IPS DF 4.7 (cell line): ENCODE results near the gene APRT.

ENCODE experiments used
- DNase-seq: peaks from one replicate; pipeline ENCODE4 v3.0.0-alpha.2; 2013; ENCODE audit warnings: low spot score; ENCODE audit errors: extremely low read depth

Gene APRT

GRCh38 chr16:88842308-88842756, 30.6 kb upstream of the APRT start:
- no peak for DNase-seq

- DNase-seq, result no peak
These were observed 30.0 kb upstream of the APRT start for GRCh38 chr16:88841521-88842307.

- no peak for DNase-seq
These were observed 29.0 kb upstream of the APRT start for GRCh38 chr16:88840600-88841215.

DNA sequence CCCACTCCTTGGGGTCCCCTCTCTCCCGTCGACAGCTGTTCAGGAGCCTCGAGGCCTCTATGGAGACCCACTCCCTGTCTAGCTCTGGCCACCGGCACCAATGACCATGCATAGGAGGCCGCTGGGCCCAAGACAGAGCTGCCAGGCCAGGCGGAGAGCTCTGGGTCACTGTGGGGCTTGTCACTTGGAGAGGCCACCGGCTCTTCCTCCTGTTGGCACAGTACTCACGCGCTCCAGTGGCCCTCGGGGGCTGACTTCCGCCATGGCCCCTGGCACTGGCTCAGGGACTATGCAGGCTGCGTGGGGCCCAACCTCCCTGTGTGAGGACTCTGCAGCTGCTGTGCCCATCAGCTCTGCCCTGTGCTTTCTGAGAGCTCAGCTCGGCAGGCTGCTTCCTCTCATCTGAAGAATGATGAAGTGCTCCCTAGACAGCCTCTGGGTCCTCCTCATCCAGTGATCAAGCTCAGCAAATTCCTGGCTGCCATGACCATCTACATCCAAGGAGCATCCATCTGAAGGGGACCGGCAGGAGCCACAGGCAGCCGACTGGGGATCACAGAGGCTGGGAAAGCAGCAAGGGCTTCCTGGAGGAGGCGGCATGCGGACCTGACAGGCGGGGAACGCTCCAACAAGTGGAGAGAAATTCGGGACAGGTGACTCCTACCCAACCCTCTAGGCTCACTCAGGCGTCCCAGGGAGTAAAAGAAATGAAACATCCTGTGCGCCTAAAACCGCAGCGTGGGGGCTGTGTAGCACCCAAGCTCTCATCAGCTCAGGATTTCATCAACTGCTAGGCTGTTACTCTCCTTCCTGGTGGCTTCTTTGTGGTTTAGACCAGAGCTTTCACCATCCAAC, 28.2 kb upstream of the APRT start:
- DNase-seq, result no peak

DNA sequence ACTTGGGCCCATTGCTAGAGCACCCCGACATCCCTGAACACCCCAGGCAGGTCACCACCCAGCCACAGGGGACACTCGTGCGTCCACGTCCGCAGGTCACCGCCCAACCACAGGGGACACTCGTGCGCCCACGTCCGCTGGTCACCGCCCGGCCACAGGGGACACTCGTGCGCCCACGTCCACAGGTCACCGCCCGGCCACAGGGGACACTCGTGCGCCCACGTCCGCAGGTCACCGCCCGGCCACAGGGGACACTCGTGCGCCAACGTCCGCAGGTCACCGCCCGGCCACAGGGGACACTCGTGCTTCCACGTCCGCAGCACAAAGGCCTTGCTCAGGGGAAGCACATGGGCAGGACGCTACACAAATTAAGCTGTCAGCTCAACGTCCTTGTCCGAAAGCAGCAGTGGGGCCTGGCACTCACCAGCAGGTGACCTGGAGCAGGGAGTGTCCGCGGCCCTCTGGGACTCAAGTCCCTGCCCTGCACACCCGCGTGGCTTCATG, 27.4 kb upstream of the APRT start:
- DNase-seq, result no peak

- no peak for DNase-seq
These were observed 26.8 kb upstream of the APRT start for GRCh38 chr16:88838566-88838965.

GRCh38 chr16:88837806-88838205, 26.1 kb upstream of the APRT start:
- DNase-seq, result no peak

GRCh38 chr16:88836791-88837190, 25.1 kb upstream of the APRT start:
- no peak for DNase-seq

- no peak for DNase-seq
These were observed 24.1 kb upstream of the APRT start for GRCh38 chr16:88835818-88836217.

DNA sequence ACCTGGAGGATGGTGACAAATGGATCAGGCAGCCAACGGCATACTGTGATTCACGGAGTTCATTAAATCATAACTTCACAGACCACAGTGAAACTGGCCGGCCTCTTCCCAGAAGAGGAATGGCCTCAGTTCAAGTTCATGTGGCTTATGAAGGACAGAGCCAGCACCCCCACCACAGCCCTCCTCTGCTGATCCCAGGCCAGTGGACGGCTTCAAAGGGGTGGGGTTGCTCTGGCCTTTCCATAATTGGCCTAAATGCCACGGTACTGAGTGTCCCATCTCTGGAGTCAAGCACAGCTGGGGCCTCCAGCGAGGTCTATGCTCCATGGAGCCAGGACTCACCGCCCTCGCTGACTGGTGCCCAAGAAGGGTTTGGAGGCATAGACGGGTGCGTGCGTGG, 23.7 kb upstream of the APRT start:
- no peak for DNase-seq

DNA sequence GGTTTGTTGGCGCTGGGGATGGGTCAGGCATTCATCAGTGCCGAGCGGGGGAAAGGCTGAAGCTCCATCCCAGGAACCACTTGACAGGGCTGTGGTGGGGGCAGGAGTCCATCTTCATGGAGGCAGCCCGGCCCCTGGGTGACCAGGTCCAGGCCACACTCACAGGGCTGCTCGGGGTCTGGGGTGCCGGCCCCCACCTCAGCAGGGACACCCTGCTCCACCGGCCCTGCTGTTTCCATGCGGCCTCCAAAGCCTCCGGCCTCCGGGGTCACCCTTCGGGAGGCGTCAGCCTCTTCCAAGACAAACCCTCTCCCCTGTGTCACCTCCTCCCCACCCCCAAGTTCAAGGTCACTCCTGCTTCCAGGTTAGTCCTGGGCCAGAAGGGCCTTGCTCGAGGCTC, 22.9 kb upstream of the APRT start:
- DNase-seq, result no peak

GRCh38 chr16:88833086-88833485, 21.4 kb upstream of the APRT start:
- DNase-seq, result no peak

- DNase-seq, result no peak
These were observed 20.1 kb upstream of the APRT start for GRCh38 chr16:88831838-88832237.

GRCh38 chr16:88830783-88831182, 19.1 kb upstream of the APRT start:
- no peak for DNase-seq

DNA sequence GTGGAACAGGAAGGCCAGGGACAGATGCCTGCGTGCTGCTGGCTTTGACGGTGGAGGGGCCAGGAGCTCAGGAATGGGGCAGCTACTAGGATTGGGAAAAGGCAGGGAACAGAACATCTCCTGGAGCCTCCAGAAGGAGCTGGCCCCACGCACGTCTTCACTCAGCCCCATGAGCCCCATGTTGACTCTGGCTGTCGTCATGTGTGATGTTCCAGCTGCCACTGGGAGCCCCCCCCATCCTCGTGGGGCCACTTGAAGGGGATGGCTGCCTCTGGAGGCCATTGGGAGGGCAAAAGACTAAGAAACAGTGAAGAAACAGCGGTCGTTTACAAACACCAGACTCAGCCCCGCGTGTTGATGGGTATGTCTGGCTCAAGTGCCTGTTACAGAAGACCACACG, 18.5 kb upstream of the APRT start:
- no peak for DNase-seq

GRCh38 chr16:88828711-88829110, 17.0 kb upstream of the APRT start:
- no peak for DNase-seq

- no peak for DNase-seq
These were observed 16.0 kb upstream of the APRT start for GRCh38 chr16:88827727-88828126.

GRCh38 chr16:88826070-88826840, 14.5 kb upstream of the APRT start:
- DNase-seq, result no peak

DNA sequence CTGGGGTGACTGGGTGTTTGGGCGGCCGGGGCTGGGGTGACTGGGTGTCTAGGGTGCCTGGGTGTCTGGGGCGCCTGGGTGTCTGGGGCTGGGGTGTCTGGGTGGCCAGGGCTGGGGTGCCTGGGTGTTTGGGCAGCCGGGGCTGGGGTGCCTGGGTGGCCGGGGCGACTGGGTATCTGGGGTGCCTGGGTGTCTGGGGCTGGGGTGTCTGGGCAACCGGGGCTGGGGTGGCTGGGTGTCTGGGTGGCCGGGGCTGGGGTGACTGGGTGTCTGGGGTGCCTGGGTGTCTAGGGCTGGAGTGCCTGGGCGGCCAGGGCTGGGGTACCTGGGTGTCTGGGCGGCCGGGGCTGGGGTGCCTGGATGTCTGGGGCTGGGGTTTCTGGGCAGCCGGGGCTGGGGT, 13.4 kb upstream of the APRT start:
- DNase-seq, result no peak

GRCh38 chr16:88824256-88825077, 12.7 kb upstream of the APRT start:
- DNase-seq, result no peak
